Measurements from ENCODE around the gene CAVIN1. TPM values are rescaled to one million over a fixed set of nuclear protein-coding genes. Genes with fewer than 3 reads are reported as not detected.
"Not testable (repeated sequence)": the region's sequence is repeated elsewhere in the genome, so short reads cannot be mapped to it uniquely, and the experiment has no call there.

The CAVIN1 gene
- total RNA-seq, 1 experiment from 2014 or later = 46.9 TPM

- no peak for DNase-seq
- H3K36me3 ChIP-seq = peaks cover 3% of the 10 kb centered on the region; the same call in 1 of the 2 replicates
- H3K9me3 ChIP-seq (replicated peaks) = no peaks in the 10 kb centered on the region
- no peak overlapping the region for H3K27ac ChIP-seq
- no peak overlapping the region for H3K4me3 ChIP-seq
- peaks cover 27% of the 10 kb centered on the region for H3K4me1 ChIP-seq
- no peaks in the 10 kb centered on the region for H3K27me3 ChIP-seq
Observed at GRCh38 chr17:42404326-42405055, 18.6 kb downstream of the CAVIN1 start.

- Histone ChIP-seq H3K27ac (no peak overlapping the region), H3K27me3 (no peaks in the 10 kb centered on the region), H3K4me3 (no peak overlapping the region), H3K4me1 (peaks cover 25% of the 10 kb centered on the region), H3K9me3 (replicated peaks) (no peaks in the 10 kb centered on the region), H3K36me3 (0 out of 2 replicates have a peak, but pooled peaks cover 3% of the 10 kb centered on the region)
- peak in 1 of 2 experiments; percentile 54 for DNase-seq
Observed at GRCh38 chr17:42403150-42403549, 19.9 kb downstream of the CAVIN1 start.

GRCh38 chr17:42402117-42402516, 20.9 kb downstream of the CAVIN1 start:
- Histone ChIP-seq H3K9me3 (replicated peaks) (no peaks in the 10 kb centered on the region), H3K27ac (no peak overlapping the region)
- DNase-seq = no peak

GRCh38 chr17:42400844-42401375, 22.1 kb downstream of the CAVIN1 start:
- H3K27ac ChIP-seq; DNase-seq; H3K36me3 ChIP-seq; H3K4me1 ChIP-seq; H3K27me3 ChIP-seq; H3K9me3 ChIP-seq (replicated peaks); H3K4me3 ChIP-seq: not testable (repeated sequence)

More at GRCh38 chr17:42402117-42402516, 20.9 kb downstream of the CAVIN1 start:
- Histone ChIP-seq H3K4me1 (peaks cover 16% of the 10 kb centered on the region), H3K36me3 (0 out of 2 replicates have a peak, but pooled peaks cover 3% of the 10 kb centered on the region), H3K4me3 (no peak overlapping the region), H3K27me3 (no peaks in the 10 kb centered on the region)

GRCh38 chr17:42399948-42400843, 22.9 kb downstream of the CAVIN1 start:
- Histone ChIP-seq H3K4me3 (no peak overlapping the region), H3K27ac (no peak overlapping the region), H3K36me3 (0 out of 2 replicates have a peak, but pooled peaks cover 1% of the 10 kb centered on the region)

GRCh38 chr17:42399121-42399520, 23.9 kb downstream of the CAVIN1 start:
- no peaks in the 10 kb centered on the region for H3K27me3 ChIP-seq
- peaks cover 9% of the 10 kb centered on the region; the same call in 1 of the 2 replicates for H3K4me1 ChIP-seq
- DNase-seq = peak in 1 of 2 experiments; percentile 54
- H3K9me3 ChIP-seq (replicated peaks) = no peaks in the 10 kb centered on the region
- H3K27ac ChIP-seq = no peak overlapping the region
- H3K4me3 ChIP-seq = no peak overlapping the region
- H3K36me3 ChIP-seq = no peaks in the 10 kb centered on the region

More at GRCh38 chr17:42399948-42400843, 22.9 kb downstream of the CAVIN1 start:
- peaks cover 9% of the 10 kb centered on the region; the same call in 1 of the 2 replicates for H3K4me1 ChIP-seq
- H3K27me3 ChIP-seq = no peaks in the 10 kb centered on the region
- no peaks in the 10 kb centered on the region for H3K9me3 ChIP-seq (replicated peaks)
- DNase-seq = no peak

- H3K4me3 ChIP-seq; H3K36me3 ChIP-seq; H3K9me3 ChIP-seq (replicated peaks); H3K27ac ChIP-seq; H3K4me1 ChIP-seq; H3K27me3 ChIP-seq; DNase-seq: not testable (repeated sequence)
Observed at GRCh38 chr17:42395601-42396000, 27.5 kb downstream of the CAVIN1 start.

- Histone ChIP-seq H3K9me3 (replicated peaks) (no peaks in the 10 kb centered on the region), H3K27ac (no peak overlapping the region), H3K4me3 (no peak overlapping the region), H3K4me1 (peaks cover 9% of the 10 kb centered on the region; the same call in 1 of the 2 replicates), H3K27me3 (no peaks in the 10 kb centered on the region), H3K36me3 (no peaks in the 10 kb centered on the region)
- no peak for DNase-seq
Observed at GRCh38 chr17:42394838-42395237, 28.2 kb downstream of the CAVIN1 start.

GRCh38 chr17:42392692-42393415, 30.2 kb downstream of the CAVIN1 start:
- Histone ChIP-seq H3K27me3 (no peaks in the 10 kb centered on the region), H3K4me1 (0 out of 2 replicates have a peak, but pooled peaks cover 6% of the 10 kb centered on the region), H3K36me3 (no peaks in the 10 kb centered on the region), H3K27ac (no peak overlapping the region), H3K4me3 (no peak overlapping the region), H3K9me3 (replicated peaks) (no peaks in the 10 kb centered on the region)
- no peak for DNase-seq

- not testable (repeated sequence) for H3K4me3 ChIP-seq; H3K4me1 ChIP-seq; DNase-seq; H3K27me3 ChIP-seq; H3K36me3 ChIP-seq; H3K27ac ChIP-seq; H3K9me3 ChIP-seq (replicated peaks)
Observed at GRCh38 chr17:42391439-42391838, 31.6 kb downstream of the CAVIN1 start.

- Histone ChIP-seq H3K27me3 (no peaks in the 10 kb centered on the region), H3K36me3 (no peaks in the 10 kb centered on the region), H3K4me3 (no peak overlapping the region), H3K4me1 (peaks cover 9% of the 10 kb centered on the region; the same call in 1 of the 2 replicates), H3K9me3 (replicated peaks) (no peaks in the 10 kb centered on the region), H3K27ac (no peak overlapping the region)
- no peak for DNase-seq
Observed at GRCh38 chr17:42389899-42390298, 33.2 kb downstream of the CAVIN1 start.

GRCh38 chr17:42389135-42389417, 34.0 kb downstream of the CAVIN1 start:
- no peak for DNase-seq
- Histone ChIP-seq H3K36me3 (no peaks in the 10 kb centered on the region), H3K27ac (peak overlapping the region; percentile 44), H3K9me3 (replicated peaks) (no peaks in the 10 kb centered on the region), H3K4me3 (peak overlapping the region; percentile 55), H3K27me3 (no peaks in the 10 kb centered on the region), H3K4me1 (peaks cover 9% of the 10 kb centered on the region; the same call in 1 of the 2 replicates)

- Histone ChIP-seq H3K27me3 (no peaks in the 10 kb centered on the region), H3K27ac (peak within 1 kb of the TSS; percentile 60), H3K9me3 (replicated peaks) (no peaks in the 10 kb centered on the region), H3K4me1 (peaks cover 9% of the 10 kb centered on the region; the same call in 1 of the 2 replicates), H3K36me3 (0 out of 2 replicates have a peak, but pooled peaks cover 3% of the 10 kb centered on the region), H3K4me3 (peak within 1 kb of the TSS; percentile 72)
- peak; percentile 100 for DNase-seq
Observed at GRCh38 chr17:42388381-42389134, 34.5 kb downstream of the CAVIN1 start, which contains the start of gene STAT3. Gene STAT3, minus strand, starts transcription at chr17:42388442. Its CDS starts 39,926 bp downstream, at chr17:42348516.

Data from SJCRH30 (cell line).